HCT116 (cell line): ENCODE measurements around the gene PDE4D. TPM values are rescaled to one million over a fixed set of nuclear protein-coding genes. Genes with fewer than 3 reads are reported as not detected.
"Not testable (repeated sequence)": the region's sequence is repeated elsewhere in the genome, so short reads cannot be mapped to it uniquely, and the experiment has no call there.

Experiments
- ATAC-seq: fragments of 200-7000 bp; cut with Tn5 transposase; 2 replicates; pipeline ENCODE4 v1.9.1; 2020; ENCODE audit warnings: mild to moderate bottlenecking, moderate library complexity
- BruUV-seq: library from RNA; stranded (reverse); fragments of 400-500 nt; replicated peaks from 2 replicates; lab custom pipeline; 2021; lab: Mats Ljungman, UMichigan
- CTCF ChIA-PET: fragments of 300-600 bp; sonication (Branson Sonifier 250); formaldehyde crosslinking; loops from one replicate; lab custom pipeline; 2021; ENCODE audit warnings: antibody characterized with exemption; lab: Charles Lee
- POLR2A ChIA-PET: fragments of 300-600, 350-600 bp; sonication (Branson Sonifier 250); formaldehyde crosslinking; loops from one replicate; lab custom pipeline; 2021; ENCODE audit warnings: antibody characterized with exemption; lab: Charles Lee
- RAD21 ChIA-PET, 2 experiments: fragments of 300-600 bp; sonication (Branson Sonifier 250); formaldehyde crosslinking; loops; one replicate each; lab custom pipeline; 2023; ENCODE audit warnings: low total read pairs in 2 of 2; ENCODE audit not compliant: uncharacterized antibody in 2 of 2, unreplicated experiment in 2 of 2, low non-redundant PET in 1 of 2; lab: Charles Lee
- DNase-seq: peaks from one replicate; pipeline ENCODE4 v3.0.0-alpha.2; 2010; ENCODE audit warnings: low read depth, low spot score
- H2AFZ ChIP-seq: fragments of 200-600 bp; shearing (Covaris generic), sonication (generic); 2 replicates; pipeline ENCODE4 v1.6.1; 2017; ENCODE audit warnings: low read depth, mixed run types, mixed read lengths, antibody characterized with exemption, low read length; ENCODE audit not compliant: poor library complexity, severe bottlenecking
- H3K27ac ChIP-seq: 2 replicates; pipeline ENCODE4 v1.5.1; 2012; ENCODE audit warnings: low read depth, low read length
- H3K27me3 ChIP-seq: fragments of 200-600 bp; sonication (generic); 2 replicates; pipeline ENCODE4 v1.6.1; 2016; ENCODE audit warnings: mixed run types, low read length, mixed read lengths; ENCODE audit not compliant: insufficient read depth
- H3K36me3 ChIP-seq, 2 experiments: fragments of 200-500 bp in 1 of 2; fragments of 200-600 bp in 1 of 2; sonication (Bioruptor generic) in 1 of 2; sonication (generic) in 1 of 2; 2 replicates each; pipeline versions ENCODE4 v1.5.1 to v1.6.1; 2014 to 2016; ENCODE audit warnings: low read length in 2 of 2, inconsistent platforms in 1 of 2, mixed read lengths in 1 of 2, mixed run types in 1 of 2; ENCODE audit not compliant: insufficient read depth in 2 of 2, control insufficient read depth in 1 of 2
- H3K4me1 ChIP-seq, 2 experiments: fragments of 200-600 bp in 1 of 2; sonication (generic) in 1 of 2; 2 replicates each; pipeline versions ENCODE4 v1.5.1 to v1.6.1; 2012 to 2017; ENCODE audit warnings: low read length in 2 of 2, inconsistent platforms in 1 of 2, mild to moderate bottlenecking in 1 of 2, mixed read lengths in 1 of 2, mixed run types in 1 of 2, moderate library complexity in 1 of 2; ENCODE audit not compliant: insufficient read depth in 2 of 2, control insufficient read depth in 1 of 2
- H3K4me2 ChIP-seq: fragments of 200-600 bp; sonication (generic); 2 replicates; pipeline ENCODE4 v1.6.1; 2017; ENCODE audit warnings: mixed run types, low read length, mixed read lengths
- H3K4me3 ChIP-seq, 2 experiments: fragments of 200-600 bp in 1 of 2; sonication (generic) in 1 of 2; replicated peaks in 1 of 2; 2 replicates each; pipeline ENCODE4 v1.5.1; 2011 to 2016; ENCODE audit warnings: low read length in 2 of 2, control low read depth in 1 of 2, low read depth in 1 of 2, mild to moderate bottlenecking in 1 of 2, mixed read lengths in 1 of 2, mixed run types in 1 of 2
- H3K79me2 ChIP-seq: fragments of 200-600 bp; sonication (generic); 2 replicates; pipeline ENCODE4 v1.6.1; 2017; ENCODE audit warnings: mild to moderate bottlenecking, mixed run types, low read length, moderate library complexity, mixed read lengths; ENCODE audit not compliant: insufficient read depth
- H3K9ac ChIP-seq: fragments of 200-600 bp; sonication (generic); 2 replicates; pipeline ENCODE4 v1.6.1; 2016; ENCODE audit warnings: low read length, mixed read lengths
- H3K9me2 ChIP-seq: fragments of 200-600 bp; sonication (generic), shearing (Covaris generic); 2 replicates; pipeline ENCODE4 v1.6.1; 2017; ENCODE audit warnings: mixed run types, mild to moderate bottlenecking, moderate library complexity; ENCODE audit not compliant: insufficient read depth
- H3K9me3 ChIP-seq, 2 experiments: fragments of 200-500 bp in 1 of 2; fragments of 200-600 bp in 1 of 2; sonication (Bioruptor generic) in 1 of 2; sonication (generic) in 1 of 2; 2 replicates each; pipeline ENCODE4 v1.6.1; 2014 to 2017; ENCODE audit warnings: low read length in 2 of 2, mixed read lengths in 2 of 2, inconsistent platforms in 1 of 2, low read depth in 1 of 2, mild to moderate bottlenecking in 1 of 2, mixed run types in 1 of 2, moderate library complexity in 1 of 2; ENCODE audit not compliant: control insufficient read depth in 1 of 2, insufficient read depth in 1 of 2
- H4K20me1 ChIP-seq: fragments of 200-600 bp; sonication (generic), shearing (Covaris generic); 2 replicates; pipeline ENCODE4 v1.6.1; 2017; ENCODE audit warnings: mixed run types, mild to moderate bottlenecking, moderate library complexity; ENCODE audit not compliant: insufficient read depth
- EGR1 ChIP-seq: IDR thresholded peaks from 2 replicates; pipeline ENCODE4 v1.6.1; 2012; ENCODE audit warnings: low read depth
- JUND ChIP-seq: IDR thresholded peaks from 2 replicates; pipeline ENCODE4 v1.6.1; 2012
- POLR2A ChIP-seq: IDR thresholded peaks from 2 replicates; pipeline ENCODE4 v1.7.0; 2011; ENCODE audit warnings: borderline replicate concordance; ENCODE audit not compliant: insufficient read depth, insufficient read length; ENCODE audit errors: extremely low read depth
- SIN3A ChIP-seq: IDR thresholded peaks from 2 replicates; pipeline ENCODE4 v1.6.1; 2012; ENCODE audit warnings: low read depth
- SRF ChIP-seq: IDR thresholded peaks from 2 replicates; pipeline ENCODE4 v1.6.1; 2012; ENCODE audit warnings: low read depth
- TCF7L2 ChIP-seq: IDR thresholded peaks from 2 replicates; pipeline ENCODE4 v1.7.0; 2011; ENCODE audit warnings: borderline replicate concordance, inconsistent platforms; ENCODE audit not compliant: insufficient read depth, insufficient read length; ENCODE audit errors: extremely low read depth
- ZFX ChIP-seq: fragments of 450-650 bp; IDR thresholded peaks from 2 replicates; pipeline ENCODE4 v1.6.1; 2017
- intact Hi-C: fragments of 100-400 bp; cut with micrococcal nuclease; formaldehyde crosslinking; loops from 2 replicates; pipeline ENCODE4 v1.10.0; 2022
- total RNA-seq: library from RNA; stranded (reverse); gene quantifications from one replicate; pipeline ENCODE4 v1.2.1, GENCODE V29; 2021; ENCODE audit not compliant: unreplicated experiment
- TF ChIP-seq, protein P1 (sequence below): IDR thresholded peaks from 2 replicates; pipeline ENCODE4 v1.6.1; 2012; ENCODE audit warnings: low read depth
- TF ChIP-seq, protein P2 (sequence below): IDR thresholded peaks from 2 replicates; pipeline ENCODE4 v1.6.1; 2012

The PDE4D gene
- total RNA-seq, 1 experiment from 2014 or later, result 1.1 TPM

- H3K79me2 ChIP-seq, BruUV-seq, H3K4me2 ChIP-seq, H3K9me2 ChIP-seq, DNase-seq, CTCF ChIA-PET, H2AFZ ChIP-seq, H3K36me3 ChIP-seq, RAD21 ChIA-PET, intact Hi-C loops, POLR2A ChIA-PET, H3K4me3 ChIP-seq, H4K20me1 ChIP-seq, H3K27ac ChIP-seq, H3K9me3 ChIP-seq, H3K4me1 ChIP-seq, H3K9ac ChIP-seq, ATAC-seq: not testable (repeated sequence)
- 0 out of 2 replicates have a peak, but pooled peaks cover 14% of the 10 kb centered on the region for H3K27me3 ChIP-seq
Observed at GRCh38 chr5:59762232-59762631, 131.3 kb downstream of the PDE4D start.

GRCh38 chr5:59760785-59761348 is 132.7 kb downstream of the PDE4D start:
- POLR2A ChIA-PET, result no interaction called here

More at GRCh38 chr5:59760785-59761348, 132.7 kb downstream of the PDE4D start:
- Histone ChIP-seq H3K9me3 (no peaks in the 10 kb centered on the region), H3K79me2 (no peaks in the 10 kb centered on the region), H3K4me2 (no peak overlapping the region), H3K27ac (no peak overlapping the region), H3K4me1 (no peaks in the 10 kb centered on the region), H3K4me3 (no peak overlapping the region), H3K9ac (no peak overlapping the region), H2AFZ (no peak overlapping the region), H3K27me3 (0 out of 2 replicates have a peak, but pooled peaks cover 4% of the 10 kb centered on the region), H3K9me2 (no peaks in the 10 kb centered on the region), H4K20me1 (no peaks in the 10 kb centered on the region), H3K36me3 (no peaks in the 10 kb centered on the region)
- ChIA-PET RAD21 (no interaction called here), CTCF (no interaction called here)
- TF ChIP-seq, protein P1, sequence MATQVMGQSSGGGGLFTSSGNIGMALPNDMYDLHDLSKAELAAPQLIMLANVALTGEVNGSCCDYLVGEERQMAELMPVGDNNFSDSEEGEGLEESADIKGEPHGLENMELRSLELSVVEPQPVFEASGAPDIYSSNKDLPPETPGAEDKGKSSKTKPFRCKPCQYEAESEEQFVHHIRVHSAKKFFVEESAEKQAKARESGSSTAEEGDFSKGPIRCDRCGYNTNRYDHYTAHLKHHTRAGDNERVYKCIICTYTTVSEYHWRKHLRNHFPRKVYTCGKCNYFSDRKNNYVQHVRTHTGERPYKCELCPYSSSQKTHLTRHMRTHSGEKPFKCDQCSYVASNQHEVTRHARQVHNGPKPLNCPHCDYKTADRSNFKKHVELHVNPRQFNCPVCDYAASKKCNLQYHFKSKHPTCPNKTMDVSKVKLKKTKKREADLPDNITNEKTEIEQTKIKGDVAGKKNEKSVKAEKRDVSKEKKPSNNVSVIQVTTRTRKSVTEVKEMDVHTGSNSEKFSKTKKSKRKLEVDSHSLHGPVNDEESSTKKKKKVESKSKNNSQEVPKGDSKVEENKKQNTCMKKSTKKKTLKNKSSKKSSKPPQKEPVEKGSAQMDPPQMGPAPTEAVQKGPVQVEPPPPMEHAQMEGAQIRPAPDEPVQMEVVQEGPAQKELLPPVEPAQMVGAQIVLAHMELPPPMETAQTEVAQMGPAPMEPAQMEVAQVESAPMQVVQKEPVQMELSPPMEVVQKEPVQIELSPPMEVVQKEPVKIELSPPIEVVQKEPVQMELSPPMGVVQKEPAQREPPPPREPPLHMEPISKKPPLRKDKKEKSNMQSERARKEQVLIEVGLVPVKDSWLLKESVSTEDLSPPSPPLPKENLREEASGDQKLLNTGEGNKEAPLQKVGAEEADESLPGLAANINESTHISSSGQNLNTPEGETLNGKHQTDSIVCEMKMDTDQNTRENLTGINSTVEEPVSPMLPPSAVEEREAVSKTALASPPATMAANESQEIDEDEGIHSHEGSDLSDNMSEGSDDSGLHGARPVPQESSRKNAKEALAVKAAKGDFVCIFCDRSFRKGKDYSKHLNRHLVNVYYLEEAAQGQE, result no peak
- TF ChIP-seq, protein P2, sequence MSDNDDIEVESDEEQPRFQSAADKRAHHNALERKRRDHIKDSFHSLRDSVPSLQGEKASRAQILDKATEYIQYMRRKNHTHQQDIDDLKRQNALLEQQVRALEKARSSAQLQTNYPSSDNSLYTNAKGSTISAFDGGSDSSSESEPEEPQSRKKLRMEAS, result no peak
- TF ChIP-seq TCF7L2 (no peak), SIN3A (no peak), ZFX (no peak), EGR1 (no peak), JUND (no peak), POLR2A (no peak), SRF (no peak)
- no TSS peak for BruUV-seq
- intact Hi-C loops, result no loop called here
- no peak for ATAC-seq
- no peak for DNase-seq
